HG03558 (cell line): Measurements from ENCODE around the gene POU2F1.

ENCODE experiments used
- ATAC-seq: cut with Tn5 transposase; IDR thresholded peaks from one replicate; pipeline ENCODE4 v1.9.1; 2021; ENCODE audit warnings: moderate number of reproducible peaks; ENCODE audit not compliant: unreplicated experiment; ENCODE audit errors: extremely low read depth

The POU2F1 gene

GRCh38 chr1:167404161-167404888 is 183.6 kb downstream of the POU2F1 start:
- ATAC-seq: no peak

GRCh38 chr1:167404908-167405307 is 184.2 kb downstream of the POU2F1 start:
- ATAC-seq: no peak

DNA sequence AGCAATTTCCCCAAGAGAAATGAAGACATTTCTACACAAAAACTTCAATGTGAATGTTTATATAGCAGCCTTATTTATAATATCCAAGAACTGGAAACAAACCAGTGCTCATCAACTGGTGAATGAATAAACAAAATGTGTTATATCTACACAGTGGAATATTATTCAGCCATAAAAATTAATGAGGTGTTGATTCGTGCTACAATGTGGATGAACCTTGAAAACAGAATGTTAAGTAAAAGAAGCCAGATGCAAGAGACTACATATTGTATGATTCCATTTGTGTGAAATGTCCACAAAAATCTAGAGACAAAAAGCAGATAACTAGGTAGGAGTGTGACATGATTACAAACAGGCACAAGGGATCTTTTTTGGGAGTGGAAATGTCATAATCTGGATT is 187.7 kb downstream of the POU2F1 start:
- ATAC-seq: no peak

GRCh38 chr1:167409183-167409582 is 188.5 kb downstream of the POU2F1 start:
- no peak for ATAC-seq

DNA sequence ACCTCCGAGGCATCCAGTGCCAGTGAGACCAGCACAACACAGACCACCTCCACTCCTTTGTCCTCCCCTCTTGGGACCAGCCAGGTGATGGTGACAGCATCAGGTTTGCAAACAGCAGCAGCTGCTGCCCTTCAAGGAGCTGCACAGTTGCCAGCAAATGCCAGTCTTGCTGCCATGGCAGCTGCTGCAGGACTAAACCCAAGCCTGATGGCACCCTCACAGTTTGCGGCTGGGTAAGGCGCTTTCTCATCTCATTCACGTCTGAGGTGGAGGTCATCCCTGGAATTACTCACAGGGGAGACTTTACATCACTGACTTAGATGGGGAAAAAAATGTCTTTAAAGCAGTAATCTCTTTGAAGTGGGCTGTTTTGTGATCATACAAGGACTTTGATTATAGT is 191.4 kb downstream of the POU2F1 start:
- ATAC-seq: no peak

DNA sequence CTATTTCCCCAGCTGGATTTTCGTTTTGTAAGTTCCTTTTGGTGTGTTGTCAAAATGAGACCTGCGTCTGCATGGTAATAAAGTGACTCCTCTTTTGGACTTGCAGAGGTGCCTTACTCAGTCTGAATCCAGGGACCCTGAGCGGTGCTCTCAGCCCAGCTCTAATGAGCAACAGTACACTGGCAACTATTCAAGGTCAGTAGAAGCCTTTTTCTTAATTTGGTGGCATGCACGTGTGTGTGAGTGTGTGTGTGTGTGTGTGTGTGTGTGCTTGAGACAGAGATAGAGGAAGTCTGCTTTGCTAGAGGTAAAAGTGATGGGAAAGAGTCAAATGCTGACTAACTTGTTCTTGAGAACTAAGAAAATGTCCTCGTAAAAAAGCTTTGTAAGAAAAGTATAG is 192.2 kb downstream of the POU2F1 start:
- ATAC-seq: no peak

- no peak for ATAC-seq
Observed at GRCh38 chr1:167413328-167413727, 192.6 kb downstream of the POU2F1 start.

DNA sequence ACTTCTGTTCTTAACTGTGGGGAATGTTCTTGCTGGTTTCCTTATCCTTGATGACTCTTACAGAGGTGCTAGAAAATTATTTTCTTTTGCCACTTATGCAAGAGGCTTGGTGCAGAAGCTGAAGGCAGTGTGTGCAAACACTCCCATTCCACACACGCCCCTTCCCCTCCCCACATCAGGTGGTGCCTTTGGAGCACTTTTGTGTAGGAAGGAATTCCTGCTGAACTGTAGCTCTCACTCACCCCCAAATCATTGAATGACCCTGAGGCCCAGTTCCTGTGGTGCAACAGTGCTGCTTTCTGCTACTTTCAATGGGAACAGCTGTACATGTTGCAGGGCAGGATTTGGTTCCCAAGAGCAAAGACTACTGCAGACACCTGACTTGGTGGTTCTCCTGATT is 195.8 kb downstream of the POU2F1 start:
- ATAC-seq: no peak

- no peak for ATAC-seq
Observed at GRCh38 chr1:167418391-167418790, 197.7 kb downstream of the POU2F1 start.

- ATAC-seq: no peak
Observed at GRCh38 chr1:167419245-167419644, 198.6 kb downstream of the POU2F1 start.

DNA sequence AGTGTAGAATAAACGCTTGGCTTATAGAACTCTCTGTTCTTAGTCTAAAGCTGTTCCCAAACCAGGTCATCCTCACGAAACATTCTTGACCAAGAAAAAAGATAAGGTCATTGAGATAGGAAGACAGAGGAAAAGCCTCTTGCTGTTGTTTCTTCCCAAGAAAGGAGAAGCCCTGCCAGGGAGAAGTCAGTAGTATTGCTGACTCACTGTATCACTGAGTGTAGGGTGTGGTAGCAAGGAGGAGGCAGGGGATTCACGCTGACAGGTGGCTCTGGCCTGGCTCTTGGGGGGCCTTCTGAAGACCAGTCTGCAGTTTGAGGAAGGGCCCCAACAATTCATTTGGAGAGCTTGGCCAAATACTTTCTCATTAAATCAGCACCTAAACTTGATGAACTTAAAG is 199.8 kb downstream of the POU2F1 start:
- ATAC-seq: no peak

DNA sequence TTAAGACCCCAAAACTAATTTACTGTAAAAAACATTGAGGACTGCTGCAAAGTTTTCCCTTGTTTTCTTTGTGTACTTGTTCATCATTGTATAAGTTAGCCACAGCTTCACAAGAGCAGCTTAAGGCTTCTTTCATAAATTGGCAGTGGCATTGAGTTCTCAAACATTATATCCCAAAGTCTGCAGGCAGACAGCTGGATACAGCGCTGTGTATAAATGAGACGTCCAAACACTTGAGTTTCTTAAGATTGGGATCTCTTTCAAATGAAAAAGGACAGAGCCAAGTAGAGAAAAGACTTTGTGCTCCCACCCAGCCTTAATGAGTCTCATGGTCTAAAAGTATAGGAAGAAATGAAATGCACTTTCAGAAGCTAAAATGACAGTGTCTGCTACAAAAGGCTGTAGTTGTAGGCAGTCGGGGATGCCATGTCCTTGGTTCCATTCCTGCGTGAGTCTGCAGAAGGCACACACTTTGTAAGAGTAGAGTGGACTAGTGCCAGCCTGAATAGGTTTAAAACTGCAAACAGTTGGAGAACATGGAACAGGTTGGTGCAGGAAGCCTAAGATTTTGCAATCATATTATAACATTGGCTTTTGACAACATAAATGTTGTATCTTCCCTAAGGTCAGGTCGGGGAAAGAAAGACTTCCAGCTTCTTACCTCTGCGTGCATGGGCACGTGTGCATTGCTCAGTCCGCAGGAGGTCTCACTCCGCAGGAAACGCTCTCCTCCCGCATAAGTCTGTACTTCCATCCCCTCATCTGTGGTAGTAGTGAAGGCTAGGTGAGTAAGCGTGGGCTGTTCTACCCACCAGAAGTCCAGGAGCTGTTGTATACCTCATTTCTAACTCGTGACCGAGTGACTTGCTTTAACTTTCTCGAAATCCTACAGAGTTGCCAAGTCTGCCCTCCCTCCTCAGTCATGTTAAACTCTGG is 203.3 kb downstream of the POU2F1 start:
- no peak for ATAC-seq

DNA sequence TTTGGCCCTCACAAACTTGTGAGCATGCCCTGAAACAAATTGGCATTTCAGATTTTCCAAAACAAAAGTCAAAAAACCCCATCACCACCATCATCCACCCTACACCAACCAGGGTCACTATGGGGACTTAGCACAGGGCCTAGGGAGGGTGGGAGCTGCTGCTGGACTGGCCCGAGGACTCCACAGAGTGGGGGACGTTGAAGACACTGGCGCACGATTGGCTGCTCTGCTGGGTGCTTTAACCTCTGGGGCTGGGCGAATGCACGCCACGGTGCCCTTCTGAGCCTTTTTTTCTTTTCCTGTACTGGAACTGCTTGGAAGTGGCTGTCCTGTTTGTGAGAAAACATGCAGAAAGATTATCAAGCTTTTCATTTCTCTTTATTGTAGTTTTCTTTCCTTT is 204.8 kb downstream of the POU2F1 start:
- no peak for ATAC-seq

DNA sequence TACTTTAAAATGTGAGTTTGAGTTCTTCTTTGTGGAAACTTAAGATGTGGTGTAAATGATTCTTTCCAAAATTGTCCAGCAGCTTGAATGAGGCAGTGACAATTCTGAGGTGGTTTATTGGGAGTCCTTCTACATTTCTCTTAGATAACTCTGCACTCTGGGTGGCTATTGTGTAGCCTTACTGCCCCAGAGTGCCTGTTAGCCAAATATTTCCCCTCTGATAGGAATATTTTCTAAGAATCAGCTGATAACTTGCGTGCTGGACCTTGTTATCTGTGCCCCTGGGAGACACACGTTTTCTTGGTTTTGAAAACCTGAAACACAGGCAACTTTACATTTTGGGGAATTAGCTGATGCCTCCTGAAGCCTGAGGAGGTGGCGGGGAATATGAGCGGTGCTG is 206.0 kb downstream of the POU2F1 start:
- ATAC-seq: no peak

DNA sequence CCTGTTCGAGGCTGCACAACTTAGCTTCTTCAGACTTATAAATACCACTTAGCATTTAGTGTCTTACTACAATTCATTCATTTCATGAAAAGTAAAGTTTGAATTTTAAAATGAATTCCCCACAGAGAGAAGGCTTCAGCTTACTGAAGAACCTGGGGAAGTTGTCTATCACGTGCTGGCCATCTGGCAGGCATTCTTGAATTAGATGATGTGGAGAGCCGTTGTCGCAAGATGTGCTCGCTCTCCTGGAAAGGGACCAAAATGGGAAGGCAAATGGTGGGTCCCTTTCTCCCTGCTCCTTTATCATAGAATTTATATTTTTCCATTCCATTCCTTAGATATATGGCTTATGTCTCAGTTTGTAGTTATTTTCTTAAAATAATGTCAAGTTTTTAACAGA is 207.2 kb downstream of the POU2F1 start:
- ATAC-seq: no peak

- ATAC-seq: no peak
Observed at GRCh38 chr1:167428395-167428794, 207.7 kb downstream of the POU2F1 start.

DNA sequence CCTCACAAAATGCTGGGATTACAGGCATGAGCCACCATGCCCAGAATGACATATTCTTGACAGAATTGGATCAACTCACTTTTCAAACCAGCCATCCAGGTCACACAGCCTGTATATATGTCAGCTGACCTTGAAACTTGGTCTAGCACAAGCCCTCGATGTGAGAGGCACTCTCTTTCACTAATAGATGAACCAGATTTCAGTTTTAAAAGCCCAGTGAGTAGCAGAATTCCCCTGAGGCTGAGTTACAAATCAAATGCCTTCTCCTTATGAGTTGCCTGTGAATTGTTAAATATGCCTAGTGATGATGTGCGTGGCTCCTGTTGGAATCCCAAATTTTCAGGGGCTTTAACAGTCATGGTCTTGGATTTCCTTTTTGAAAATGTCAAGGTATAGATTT is 208.9 kb downstream of the POU2F1 start:
- ATAC-seq: no peak

DNA sequence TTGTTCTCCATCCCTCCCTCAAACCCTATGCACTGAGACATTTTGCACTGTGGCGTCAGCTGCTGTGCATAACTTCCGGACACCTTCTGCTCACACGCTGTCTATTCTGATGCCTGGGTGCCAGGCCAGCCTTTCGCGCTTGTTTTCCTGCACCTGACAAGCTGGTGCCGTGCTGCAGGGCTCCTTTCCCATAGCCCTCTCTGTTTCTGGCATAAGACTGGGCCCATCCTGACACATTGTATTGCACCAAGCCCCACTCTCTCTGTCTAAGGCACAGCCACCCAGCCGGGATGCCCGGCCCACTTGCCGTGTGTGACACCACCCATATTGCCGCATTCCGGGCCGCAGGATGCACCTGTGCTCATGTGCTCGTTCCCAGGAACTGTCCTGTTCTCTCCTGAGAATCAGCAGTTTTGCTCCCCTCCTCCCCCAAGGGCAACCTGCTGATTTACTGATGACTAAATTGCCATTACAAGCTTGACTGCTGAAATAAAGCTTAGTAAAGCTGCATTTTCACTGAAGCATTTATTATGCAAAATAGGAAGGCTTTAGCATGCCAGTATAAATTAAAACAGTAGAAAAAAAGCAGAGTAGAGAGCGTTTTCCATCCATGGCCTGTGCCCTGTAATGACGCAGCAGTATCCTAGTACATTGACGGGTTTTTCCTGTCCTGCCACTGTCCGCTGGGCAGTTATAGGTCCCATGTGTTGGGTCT is 209.6 kb downstream of the POU2F1 start:
- ATAC-seq: no peak

GRCh38 chr1:167430849-167431242 is 210.2 kb downstream of the POU2F1 start:
- no peak for ATAC-seq

DNA sequence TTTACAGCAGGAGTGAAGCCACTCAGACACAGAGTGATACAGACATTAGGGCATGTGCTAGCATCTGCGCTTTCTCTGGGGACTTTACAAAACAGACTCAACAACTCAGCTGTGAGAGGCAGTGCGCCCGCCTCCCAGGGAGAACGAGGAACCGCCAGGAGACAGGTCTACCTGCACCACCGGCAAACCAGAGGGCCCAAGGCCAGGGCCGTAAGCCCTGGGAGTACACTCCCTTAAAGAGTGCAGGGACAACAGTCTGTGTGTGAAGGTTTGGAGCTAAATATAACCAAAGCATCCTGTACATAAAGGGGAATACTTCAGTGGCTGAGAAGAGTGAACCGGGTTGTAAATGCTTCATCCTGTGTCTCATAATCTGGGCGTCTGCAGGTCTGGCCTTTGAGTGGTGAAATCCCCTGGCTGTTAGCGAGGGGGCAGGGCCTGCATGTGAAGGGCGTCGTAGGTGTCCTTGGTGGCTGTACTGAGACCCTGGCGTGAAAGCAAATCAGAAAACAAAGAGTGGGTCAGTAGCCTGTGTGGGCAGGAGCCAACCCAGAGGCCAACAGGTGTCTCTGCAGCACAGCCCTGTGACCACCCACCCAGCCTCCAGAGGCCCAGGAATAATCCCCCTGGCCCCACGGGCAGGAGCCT is 210.7 kb downstream of the POU2F1 start:
- no peak for ATAC-seq
